Measurements from ENCODE around the gene RBP2.

GRCh38 chr3:139439278-139439677 lies 37.0 kb downstream of the RBP2 start:
- TF ChIP-seq CTCF (conservative IDR thresholded peaks at IDR 0.05; ENCODE audit: low read length) = no peak
- no peak for TF ChIP-seq EZH2phosphoT487 (IDR thresholded peaks at IDR 0.05; ENCODE audit: borderline replicate concordance, low read depth, low read length)

Measured in OCI-LY7 (cell line).